ENCODE measurements around the gene TTN.

Gene TTN

GRCh38 chr2:178707476-178707875 is 99.7 kb downstream of the TTN start:
- Histone ChIP-seq H3K4me2 (ENCODE audit: low read depth, low read length, poor library complexity, severe bottlenecking) (no peak overlapping the region), H3F3A (ENCODE audit: low read depth) (no peaks in the 10 kb centered on the region), H2AFZ (ENCODE audit: low read length) (no peak overlapping the region), H3K9ac (ENCODE audit: low read depth, low read length, poor library complexity, severe bottlenecking) (no peak overlapping the region), H3K9me3 (ENCODE audit: insufficient read depth, low read depth, low read length) (no peaks in the 10 kb centered on the region), H4K20me1 (ENCODE audit: insufficient read depth, low read length, poor library complexity, severe bottlenecking) (no peaks in the 10 kb centered on the region), H3K9me2 (replicated peaks; ENCODE audit: low read depth, low read length) (no peaks in the 10 kb centered on the region), H3K79me2 (ENCODE audit: insufficient read depth, low read length) (no peaks in the 10 kb centered on the region), H3K36me3 (ENCODE audit: insufficient read depth, low read length) (no peaks in the 10 kb centered on the region), H3K4me3 (ENCODE audit: low read length, poor library complexity, severe bottlenecking) (no peak overlapping the region), H3K4me1 (ENCODE audit: insufficient read depth, low read length, poor library complexity, severe bottlenecking) (no peaks in the 10 kb centered on the region), H3K27me3 (ENCODE audit: insufficient read depth, low read length, poor library complexity, severe bottlenecking) (no peaks in the 10 kb centered on the region)
- TF ChIP-seq CTCF (conservative IDR thresholded peaks at IDR 0.05; ENCODE audit: low read length) (no peak), EZH2phosphoT487 (IDR thresholded peaks at IDR 0.05; ENCODE audit: borderline replicate concordance) (no peak)

GRCh38 chr2:178704876-178705275 is 102.3 kb downstream of the TTN start:
- Histone ChIP-seq H3F3A (ENCODE audit: low read depth) (no peaks in the 10 kb centered on the region), H4K20me1 (ENCODE audit: insufficient read depth, low read length, poor library complexity, severe bottlenecking) (no peaks in the 10 kb centered on the region), H3K4me3 (ENCODE audit: low read length, poor library complexity, severe bottlenecking) (no peak overlapping the region), H3K4me1 (ENCODE audit: insufficient read depth, low read length, poor library complexity, severe bottlenecking) (no peaks in the 10 kb centered on the region), H3K9ac (ENCODE audit: low read depth, low read length, poor library complexity, severe bottlenecking) (no peak overlapping the region), H3K79me2 (ENCODE audit: insufficient read depth, low read length) (no peaks in the 10 kb centered on the region), H3K36me3 (ENCODE audit: insufficient read depth, low read length) (no peaks in the 10 kb centered on the region), H3K27me3 (ENCODE audit: insufficient read depth, low read length, poor library complexity, severe bottlenecking) (no peaks in the 10 kb centered on the region), H3K9me3 (ENCODE audit: insufficient read depth, low read depth, low read length) (no peaks in the 10 kb centered on the region), H3K9me2 (replicated peaks; ENCODE audit: low read depth, low read length) (no peaks in the 10 kb centered on the region), H3K4me2 (ENCODE audit: low read depth, low read length, poor library complexity, severe bottlenecking) (no peak overlapping the region), H2AFZ (ENCODE audit: low read length) (no peak overlapping the region)
- no peak for TF ChIP-seq CTCF (conservative IDR thresholded peaks at IDR 0.05; ENCODE audit: low read length)

- no peaks in the 10 kb centered on the region for H3K9me3 ChIP-seq (ENCODE audit: insufficient read depth, low read depth, low read length)
- no peak overlapping the region for H3K4me2 ChIP-seq (ENCODE audit: low read depth, low read length, poor library complexity, severe bottlenecking)
- H3F3A ChIP-seq (ENCODE audit: low read depth): no peaks in the 10 kb centered on the region
- H2AFZ ChIP-seq (ENCODE audit: low read length): no peak overlapping the region
- no peaks in the 10 kb centered on the region for H3K27me3 ChIP-seq (ENCODE audit: insufficient read depth, low read length, poor library complexity, severe bottlenecking)
- H3K4me3 ChIP-seq (ENCODE audit: low read length, poor library complexity, severe bottlenecking): no peak overlapping the region
- H3K9ac ChIP-seq (ENCODE audit: low read depth, low read length, poor library complexity, severe bottlenecking): no peak overlapping the region
- no peak for TF ChIP-seq CTCF (conservative IDR thresholded peaks at IDR 0.05; ENCODE audit: low read length)
- TF ChIP-seq EZH2phosphoT487 (IDR thresholded peaks at IDR 0.05; ENCODE audit: borderline replicate concordance): no peak
- no peaks in the 10 kb centered on the region for H3K36me3 ChIP-seq (ENCODE audit: insufficient read depth, low read length)
- H3K9me2 ChIP-seq (replicated peaks; ENCODE audit: low read depth, low read length): no peaks in the 10 kb centered on the region
- no peaks in the 10 kb centered on the region for H3K4me1 ChIP-seq (ENCODE audit: insufficient read depth, low read length, poor library complexity, severe bottlenecking)
- H3K79me2 ChIP-seq (ENCODE audit: insufficient read depth, low read length): no peaks in the 10 kb centered on the region
- H4K20me1 ChIP-seq (ENCODE audit: insufficient read depth, low read length, poor library complexity, severe bottlenecking): no peaks in the 10 kb centered on the region
Observed at GRCh38 chr2:178702361-178702760, 104.9 kb downstream of the TTN start.
